Adipose tissue (tissue), 3 donors: Measurements from ENCODE around the gene ZAP70. TPM values are rescaled to one million over a fixed set of nuclear protein-coding genes. Genes with fewer than 3 reads are reported as not detected.

Experiments used
- polyA plus RNA-seq, 3 donors: library from polyadenylated mRNA; stranded (reverse); fragments of 200-250 nt; gene quantifications; one replicate each; pipeline ENCODE4 v1.2.3, GENCODE V29; 2013
- donor health status: healthy with polysubstance abuse.
- donor health status: Bipolar disorder and iron deficiency.
- donor health status: healthy.

ZAP70 gene
- polyA plus RNA-seq, 3 donors = 0.56 to 4.1 (median 3.0) TPM

Other genes with a start within 250 kb of the ZAP70 start
- gene ANKRD36B, start 123.7 kb upstream of the ZAP70 start, polyA plus RNA-seq = 10 to 100 TPM in 1 of 3 donors, 1 to 10 TPM in 2; 2.4 to 12.5 (median 2.8) TPM
- 100 to 1,000 TPM; 192 to 501 (median 281) TPM for gene COX5B, start 67.5 kb upstream of the ZAP70 start, polyA plus RNA-seq
- gene ACTR1B, start 49.5 kb upstream of the ZAP70 start, polyA plus RNA-seq = 10 to 100 TPM; 55.3 to 79.7 (median 56.1) TPM
- gene C2orf92, start 43.9 kb upstream of the ZAP70 start, polyA plus RNA-seq = 1 to 10 TPM; 3.7 to 9.7 (median 4.3) TPM